Tibial nerve (tissue), 4 donors: ENCODE data around the gene PERM1. TPM values are rescaled to one million over a fixed set of nuclear protein-coding genes. Genes with fewer than 3 reads are reported as not detected.
A peak's percentile ranks its signal among the peaks of the same experiment; 100 is the strongest.

Source experiments
- DNase-seq, 2 donors: peaks; one replicate each; pipeline ENCODE4 v3.0.0-alpha.2; 2019; ENCODE audit warnings: low spot score in 2 of 2
- H3K27ac ChIP-seq, 4 donors: fragments of 200-600 bp; sonication (generic) in 3 of 4; one replicate each; pipeline ENCODE4 v1.5.1; 2017 to 2019; ENCODE audit warnings: mild to moderate bottlenecking in 1 of 4
- H3K27me3 ChIP-seq, 2 donors: fragments of 200-600 bp; sonication (generic) in 1 of 2; one replicate each; pipeline versions ENCODE4 v1.5.1 to v1.6.0; 2017 to 2019
- H3K36me3 ChIP-seq, 3 donors: fragments of 200-600 bp; sonication (generic); one replicate each; pipeline ENCODE4 v1.5.1; 2018 to 2019
- H3K4me1 ChIP-seq, 4 donors: fragments of 200-600 bp; sonication (generic) in 3 of 4; one replicate each; pipeline ENCODE4 v1.5.1; 2017 to 2019
- H3K4me3 ChIP-seq, 4 donors: fragments of 200-600 bp; sonication (generic) in 3 of 4; one replicate each; pipeline ENCODE4 v1.5.1; 2017 to 2019; ENCODE audit warnings: mild to moderate bottlenecking in 1 of 4, moderate library complexity in 1 of 4
- H3K9me3 ChIP-seq, 4 donors: fragments of 200-600 bp; sonication (generic) in 3 of 4; one replicate each; pipeline ENCODE4 v1.5.1; 2017 to 2019
- CTCF ChIP-seq, 5 experiments: fragments of 200-600 bp in 3 of 5; fragments of 450-650 bp in 2 of 5; sonication (generic) in 3 of 5; IDR thresholded peaks; one replicate each; pipeline ENCODE4 v1.5.1; 2016 to 2019; ENCODE audit warnings: antibody characterized with exemption in 5 of 5, mild to moderate bottlenecking in 3 of 5, moderate library complexity in 2 of 5
- EP300 ChIP-seq, 2 donors: sonication (generic); formaldehyde crosslinking; IDR thresholded peaks; one replicate each; pipeline ENCODE4 v1.6.1; 2017; ENCODE audit warnings: antibody characterized with exemption in 2 of 2, mild to moderate bottlenecking in 1 of 2
- POLR2A ChIP-seq, 2 donors: fragments of 450-650 bp; IDR thresholded peaks; one replicate each; pipeline ENCODE4 v1.6.1; 2017; ENCODE audit warnings: antibody characterized with exemption in 2 of 2, mild to moderate bottlenecking in 2 of 2, moderate library complexity in 2 of 2
- whole genome bisulfite sequencing, 2 donors: methylation state at CpG; one replicate each; pipeline ENCODE4 v1.1.5; 2018; 5-methylcytosine and 5-hydroxymethylcytosine counted together
- total RNA-seq, 4 donors: library from RNA; depleted of rRNA; stranded (reverse); fragments of >200 nt; gene quantifications; one replicate each; pipeline ENCODE4 v1.1.0, GENCODE V29; 2016

Gene PERM1
- total RNA-seq, 4 donors from 2014 or later: 0.22 to 0.78 TPM; not detected in 2

- WGBS, 2 donors: 0% methylated on average over 40 of the region's 86 CpGs; no CpG with 5 or more reads in 1 of the 2 donors
- Histone ChIP-seq H3K36me3 (no peaks in the 10 kb centered on the region), H3K27ac (peak overlapping the region; percentile 71 to 98 (median 88)), H3K9me3 (no peaks in the 10 kb centered on the region), H3K4me1 (peaks cover 0 to 44% (median 24%) of the 10 kb centered on the region in 4 donors), H3K4me3 (peak overlapping the region; percentile 40 to 70 (median 47)), H3K27me3 (peaks cover 0 to 49% of the 10 kb centered on the region in 2 donors)
- no peak for DNase-seq
- TF ChIP-seq POLR2A (IDR thresholded peaks at IDR 0.05) (no peak), EP300 (IDR thresholded peaks at IDR 0.05) (no peak), CTCF (IDR thresholded peaks at IDR 0.05) (peak in 1 of 5 experiments; percentile 21)
Observed at GRCh38 chr1:998995-999724, 17.3 kb upstream of the PERM1 start.

DNA sequence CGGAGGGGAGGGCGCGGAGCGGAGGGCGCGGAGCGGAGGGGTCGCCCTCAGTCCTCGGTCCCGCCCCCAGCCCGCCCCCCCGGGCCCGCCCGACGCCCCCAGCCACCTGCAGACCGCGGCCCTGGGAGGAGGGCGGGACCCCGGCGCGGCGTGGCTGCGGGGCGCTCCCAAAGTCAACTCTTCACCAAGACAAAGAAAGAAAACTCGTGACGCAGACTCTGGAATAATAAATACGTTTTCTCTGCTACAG, 16.8 kb upstream of the PERM1 start:
- Histone ChIP-seq H3K4me3 (peak overlapping the region in 3 of 4 donors; percentile 45 to 70 (median 49)), H3K27ac (peak overlapping the region in 3 of 4 donors; percentile 85 to 98 (median 92)), H3K36me3 (no peaks in the 10 kb centered on the region), H3K9me3 (no peaks in the 10 kb centered on the region), H3K4me1 (peaks cover 0 to 44% (median 24%) of the 10 kb centered on the region in 4 donors), H3K27me3 (peaks cover 0 to 46% of the 10 kb centered on the region in 2 donors)
- no peak for TF ChIP-seq EP300 (IDR thresholded peaks at IDR 0.05)
- TF ChIP-seq CTCF (IDR thresholded peaks at IDR 0.05): no peak
- TF ChIP-seq POLR2A (IDR thresholded peaks at IDR 0.05): no peak
- DNase-seq: no peak
- WGBS, 2 donors: 13 to 20% methylated on average over 2 to 3 of the region's 27 CpGs

- 49 to 68% methylated on average over 14 to 18 of the region's 75 CpGs for WGBS, 2 donors
- Histone ChIP-seq H3K9me3 (peaks cover 0 to under 1% (median 0%) of the 10 kb centered on the region in 4 donors), H3K36me3 (no peaks in the 10 kb centered on the region), H3K27ac (peak overlapping the region in 1 of 4 donors; percentile 98), H3K4me3 (peak overlapping the region in 1 of 4 donors; percentile 70), H3K27me3 (peaks cover 0 to 41% of the 10 kb centered on the region in 2 donors), H3K4me1 (peaks cover 0 to 44% (median 24%) of the 10 kb centered on the region in 4 donors)
- no peak for TF ChIP-seq CTCF (IDR thresholded peaks at IDR 0.05)
- no peak for TF ChIP-seq EP300 (IDR thresholded peaks at IDR 0.05)
- TF ChIP-seq POLR2A (IDR thresholded peaks at IDR 0.05): no peak
- no peak for DNase-seq
Observed at GRCh38 chr1:997993-998744, 16.3 kb upstream of the PERM1 start.

GRCh38 chr1:997713-997992, 15.8 kb upstream of the PERM1 start:
- TF ChIP-seq EP300 (IDR thresholded peaks at IDR 0.05) (no peak), CTCF (IDR thresholded peaks at IDR 0.05) (no peak)
- DNase-seq: no peak
- Histone ChIP-seq H3K27ac (peak overlapping the region in 1 of 4 donors; percentile 98), H3K36me3 (no peaks in the 10 kb centered on the region), H3K9me3 (peaks cover 0 to 5% (median 0%) of the 10 kb centered on the region in 4 donors), H3K4me1 (peaks cover 0 to 44% (median 24%) of the 10 kb centered on the region in 4 donors), H3K4me3 (peak overlapping the region in 1 of 4 donors; percentile 70), H3K27me3 (peaks cover 0 to 36% of the 10 kb centered on the region in 2 donors)
- 40% methylated on average over 1 of the region's 3 CpGs; no CpG with 5 or more reads in 1 of the 2 donors for WGBS, 2 donors
